WTC11 (cell line): ENCODE results near the gene ZNF786. TPM values are rescaled to one million over a fixed set of nuclear protein-coding genes. Genes with fewer than 3 reads are reported as not detected.
A peak's percentile ranks its signal among the peaks of the same experiment; 100 is the strongest.

Source experiments
- AFF4 ChIP-seq: sonication (generic); formaldehyde crosslinking; IDR thresholded peaks from 2 replicates; pipeline ENCODE4 v1.8.1; 2023; ENCODE audit warnings: mild to moderate bottlenecking, missing genetic modification reagents, borderline replicate concordance
- ARID4B ChIP-seq: sonication (generic); formaldehyde crosslinking; IDR thresholded peaks from 2 replicates; pipeline ENCODE4 v1.8.0; 2023; ENCODE audit warnings: missing genetic modification reagents, mild to moderate bottlenecking, borderline replicate concordance
- ATF3 ChIP-seq: sonication (generic); formaldehyde crosslinking; conservative IDR thresholded peaks from 2 replicates; pipeline ENCODE4 v1.8.1; 2022; ENCODE audit warnings: mild to moderate bottlenecking, missing genetic modification reagents
- CREB1 ChIP-seq: sonication (generic); formaldehyde crosslinking; IDR thresholded peaks from 2 replicates; pipeline ENCODE4 v1.8.0; 2023; ENCODE audit warnings: mild to moderate bottlenecking, missing genetic modification reagents
- E2F1 ChIP-seq: sonication (generic); formaldehyde crosslinking; IDR thresholded peaks from 2 replicates; pipeline ENCODE4 v1.8.0; 2022; ENCODE audit warnings: mild to moderate bottlenecking, missing genetic modification reagents
- FOXP1 ChIP-seq: sonication (generic); formaldehyde crosslinking; IDR thresholded peaks from 2 replicates; pipeline ENCODE4 v1.8.0; 2022; ENCODE audit warnings: missing genetic modification reagents, mild to moderate bottlenecking, moderate library complexity, borderline replicate concordance
- HMGXB4 ChIP-seq: sonication (generic); formaldehyde crosslinking; IDR thresholded peaks from 2 replicates; pipeline ENCODE4 v1.8.1; 2023; ENCODE audit warnings: mild to moderate bottlenecking, moderate library complexity, missing genetic modification reagents
- IRF2 ChIP-seq: sonication (generic); formaldehyde crosslinking; IDR thresholded peaks from 2 replicates; pipeline ENCODE4 v1.8.0; 2022; ENCODE audit warnings: low read depth, missing genetic modification reagents, borderline replicate concordance
- JAZF1 ChIP-seq: fragments of 250-450 bp; sonication (Bioruptor Pico); IDR thresholded peaks from 2 replicates; pipeline ENCODE4 v1.9.0; 2021; ENCODE audit warnings: moderate library complexity, mild to moderate bottlenecking, inconsistent platforms
- KAT7 ChIP-seq: sonication (generic); formaldehyde crosslinking; IDR thresholded peaks from 2 replicates; pipeline ENCODE4 v1.8.1; 2023; ENCODE audit warnings: missing genetic modification reagents, mild to moderate bottlenecking, borderline replicate concordance
- MAX ChIP-seq: sonication (generic); formaldehyde crosslinking; IDR thresholded peaks from 2 replicates; pipeline ENCODE4 v1.8.0; 2022; ENCODE audit warnings: mild to moderate bottlenecking, missing genetic modification reagents
- NFATC4 ChIP-seq: fragments of 250-450 bp; sonication (Bioruptor Pico); IDR thresholded peaks from 2 replicates; pipeline ENCODE4 v1.9.0; 2021; ENCODE audit warnings: mild to moderate bottlenecking
- NFE2L1 ChIP-seq: sonication (generic); formaldehyde crosslinking; IDR thresholded peaks from 2 replicates; pipeline ENCODE4 v1.8.1; 2023; ENCODE audit warnings: missing genetic modification reagents
- NR1H2 ChIP-seq: sonication (generic); formaldehyde crosslinking; IDR thresholded peaks from 2 replicates; pipeline ENCODE4 v1.9.0; 2021; ENCODE audit warnings: mild to moderate bottlenecking, moderate library complexity, missing genetic modification reagents
- NR2C2 ChIP-seq: sonication (generic); formaldehyde crosslinking; IDR thresholded peaks from 2 replicates; pipeline ENCODE4 v1.8.0; 2022; ENCODE audit warnings: mild to moderate bottlenecking, missing genetic modification reagents
- PRRX2 ChIP-seq: fragments of 250-450 bp; sonication (Bioruptor Pico); IDR thresholded peaks from 2 replicates; pipeline ENCODE4 v1.8.0; 2021; ENCODE audit warnings: mild to moderate bottlenecking
- RELA ChIP-seq: sonication (generic); formaldehyde crosslinking; IDR thresholded peaks from 2 replicates; pipeline ENCODE4 v1.8.1; 2022; ENCODE audit warnings: missing genetic modification reagents, mild to moderate bottlenecking, borderline replicate concordance
- RORB ChIP-seq: fragments of 250-450 bp; sonication (Bioruptor Pico); IDR thresholded peaks from 2 replicates; pipeline ENCODE4 v1.9.0; 2021; ENCODE audit warnings: mild to moderate bottlenecking
- SOX15 ChIP-seq: fragments of 250-450 bp; sonication (Bioruptor Pico); IDR thresholded peaks from 2 replicates; pipeline ENCODE4 v1.9.0; 2021; ENCODE audit warnings: mild to moderate bottlenecking
- SP1 ChIP-seq: sonication (generic); formaldehyde crosslinking; conservative IDR thresholded peaks from 2 replicates; pipeline ENCODE4 v1.8.1; 2022; ENCODE audit warnings: missing genetic modification reagents
- TP53 ChIP-seq: sonication (generic); formaldehyde crosslinking; IDR thresholded peaks from 2 replicates; pipeline ENCODE4 v1.8.1; 2023; ENCODE audit warnings: mild to moderate bottlenecking, missing genetic modification reagents
- ZNF121 ChIP-seq: sonication (generic); formaldehyde crosslinking; IDR thresholded peaks from 2 replicates; pipeline ENCODE4 v1.8.0; 2023; ENCODE audit warnings: missing genetic modification reagents
- ZNF219 ChIP-seq: sonication (generic); formaldehyde crosslinking; IDR thresholded peaks from 2 replicates; pipeline ENCODE4 v1.8.0; 2023; ENCODE audit warnings: missing genetic modification reagents, mild to moderate bottlenecking, borderline replicate concordance
- ZNF281 ChIP-seq: sonication (generic); formaldehyde crosslinking; IDR thresholded peaks from 2 replicates; pipeline ENCODE4 v1.8.0; 2023; ENCODE audit warnings: mild to moderate bottlenecking, missing genetic modification reagents
- ZNF423 ChIP-seq: fragments of 250-450 bp; sonication (Bioruptor Pico); IDR thresholded peaks from 2 replicates; pipeline ENCODE4 v2.1.2; 2022; ENCODE audit warnings: mild to moderate bottlenecking, moderate library complexity
- ZNF671 ChIP-seq: fragments of 250-450 bp; sonication (Bioruptor Pico); IDR thresholded peaks from 2 replicates; pipeline ENCODE4 v1.8.0; 2021; ENCODE audit warnings: mild to moderate bottlenecking
- total RNA-seq: library from RNA; stranded (reverse); gene quantifications from 3 replicates; pipeline ENCODE4 v1.2.3, GENCODE V29; 2021

ZNF786 gene
- total RNA-seq, 1 experiment from 2014 or later = 11.4 TPM

GRCh38 chr7:149071641-149072437 is 18.7 kb downstream of the ZNF786 start (continued):
- no peak; the same call in 1 of the 2 replicates for TF ChIP-seq AFF4 (CRISPR knock-in tag)
- no peak for TF ChIP-seq NFATC4 (CRISPR knock-in tag)
- 0 out of 2 replicates have a peak, but pooled peaks have one; percentile 96 for TF ChIP-seq KAT7 (CRISPR knock-in tag)
- TF ChIP-seq FOXP1 = peak; percentile 75; the same call in 1 of the 2 replicates
- TF ChIP-seq RELA (CRISPR knock-in tag) = no peak
- no peak for TF ChIP-seq JAZF1 (CRISPR knock-in tag)
- TF ChIP-seq MAX = peak; percentile 75
- TF ChIP-seq ZNF219 (CRISPR knock-in tag) = no peak
- no peak for TF ChIP-seq TP53
- no peak for TF ChIP-seq ZNF423 (CRISPR knock-in tag)
- TF ChIP-seq ATF3 (CRISPR knock-in tag) = no peak
- TF ChIP-seq ZNF671 (CRISPR knock-in tag) = no peak
- TF ChIP-seq IRF2 (CRISPR knock-in tag) = no peak
- TF ChIP-seq HMGXB4 (CRISPR knock-in tag) = peak; percentile 41; the same call in 1 of the 2 replicates
- TF ChIP-seq PRRX2 (CRISPR knock-in tag) = no peak; the same call in 1 of the 2 replicates
- no peak for TF ChIP-seq E2F1 (CRISPR knock-in tag)
- no peak for TF ChIP-seq ZNF281 (CRISPR knock-in tag)
- TF ChIP-seq SP1 (CRISPR knock-in tag) = peak; percentile 67
- TF ChIP-seq NFE2L1 (CRISPR knock-in tag) = no peak
- no peak for TF ChIP-seq NR2C2
- TF ChIP-seq CREB1 (CRISPR knock-in tag) = no peak
- TF ChIP-seq SOX15 (CRISPR knock-in tag) = no peak
- TF ChIP-seq ARID4B (CRISPR knock-in tag) = no peak
- no peak for TF ChIP-seq NR1H2 (CRISPR knock-in tag)
- TF ChIP-seq ZNF121 (CRISPR knock-in tag) = no peak
- TF ChIP-seq RORB (CRISPR knock-in tag) = no peak
